H1 (cell line): ENCODE results near the gene MFSD6L. TPM values are rescaled to one million over a fixed set of nuclear protein-coding genes. Genes with fewer than 3 reads are reported as not detected.

Source experiments
- ASH2L ChIP-seq: fragments of 200-600, 300-600 bp; sonication (generic); IDR thresholded peaks from one replicate; pipeline ENCODE4 v1.7.1; 2017; ENCODE audit warnings: low read length
- BRCA1 ChIP-seq: IDR thresholded peaks from 2 replicates; pipeline ENCODE4 v1.6.1; 2012; ENCODE audit warnings: low read depth, low read length, improper control_type of control experiment
- CHD1 ChIP-seq: IDR thresholded peaks from 2 replicates; pipeline ENCODE4 v1.6.1; 2012; ENCODE audit warnings: low read depth, low read length, improper control_type of control experiment
- GTF2F1 ChIP-seq: IDR thresholded peaks from 2 replicates; pipeline ENCODE4 v1.6.1; 2012; ENCODE audit warnings: low read depth, low read length, improper control_type of control experiment, borderline replicate concordance
- JUN ChIP-seq: IDR thresholded peaks from 2 replicates; pipeline ENCODE4 v1.6.1; 2011; ENCODE audit warnings: low read depth, mild to moderate bottlenecking, improper control_type of control experiment, low read length
- MAFK ChIP-seq: IDR thresholded peaks from 2 replicates; pipeline ENCODE4 v1.6.1; 2012; ENCODE audit warnings: low read depth, mild to moderate bottlenecking, improper control_type of control experiment, low read length
- MAX ChIP-seq: IDR thresholded peaks from 2 replicates; pipeline ENCODE4 v1.6.1; 2012; ENCODE audit warnings: inconsistent platforms
- POU5F1 ChIP-seq: IDR thresholded peaks from 2 replicates; pipeline ENCODE4 v1.6.1; 2011; ENCODE audit warnings: low read depth, mild to moderate bottlenecking, low read length, moderate library complexity
- RAD21 ChIP-seq, 2 experiments: IDR thresholded peaks in 1 of 2; conservative IDR thresholded peaks in 1 of 2; 2 replicates each; pipeline ENCODE4 v1.6.1; 2011; ENCODE audit warnings: low read depth in 2 of 2, low read length in 2 of 2, improper control_type of control experiment in 1 of 2, inconsistent platforms in 1 of 2, mild to moderate bottlenecking in 1 of 2, moderate library complexity in 1 of 2
- YY1 ChIP-seq: IDR thresholded peaks from 2 replicates; pipeline ENCODE4 v1.6.1; 2011; ENCODE audit warnings: low read depth, mild to moderate bottlenecking, low read length
- polyA plus RNA-seq, 7 experiments: library from polyadenylated mRNA; depleted of rRNA in 3 of 7; stranded (reverse) in 5 of 7; unstranded in 2 of 7; fragments of >200 nt in 5 of 7; fragments of 200-250 nt in 2 of 7; gene quantifications; 1 replicate in 5 of 7; 2 replicates in 1 of 7; 4 replicates in 1 of 7; pipeline versions ENCODE4 v1.2.1 to v1.2.3, GENCODE V29; 2011 to 2013; ENCODE audit warnings: missing spikeins in 2 of 7, mixed read lengths in 2 of 7
- total RNA-seq: library from RNA; stranded (reverse); fragmentation: NEBNext Ultra II Directional; extraction: Animal tissue kit (Norgen Biotek cat#: 25700); gene quantifications from 2 replicates; pipeline ENCODE4 v1.2.1, GENCODE V29; 2021

The MFSD6L gene
- total and polyA plus RNA-seq, 2 of the 8 experiments (the other 6 are each of a cell fraction or from before 2014, with no cell fraction given) = 2.6 to 2.7 TPM

DNA sequence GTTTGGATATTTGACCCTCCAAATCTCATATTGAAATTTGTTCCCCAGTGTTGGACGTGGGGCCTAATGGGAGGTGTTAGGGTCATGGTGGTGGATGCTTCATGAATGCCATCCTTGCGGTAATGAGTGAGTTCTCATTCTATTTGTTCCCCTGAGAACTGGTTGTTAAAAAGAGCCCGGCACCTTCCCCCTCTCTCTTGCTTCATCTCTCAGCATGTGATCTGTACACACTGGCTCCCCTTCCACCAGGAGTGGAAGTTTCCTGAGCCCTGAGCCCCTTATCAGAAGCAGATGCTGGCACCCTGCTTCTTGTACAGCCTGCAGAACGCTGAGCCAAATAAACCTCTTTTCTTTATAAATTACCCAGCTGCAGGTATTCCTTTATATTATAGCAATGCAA lies 42.7 kb upstream of the MFSD6L start (continued):
- TF ChIP-seq RAD21 (IDR thresholded peaks at IDR 0.05 in 1 of 2, conservative IDR thresholded peaks at IDR 0.05 in 1 of 2; ENCODE audit: low read depth in 2 of 2, low read length in 2 of 2) (no peak), MAX (no peak), POU5F1 (no peak), YY1 (no peak), BRCA1 (no peak), CHD1 (no peak), MAFK (no peak), ASH2L (no peak), JUN (no peak), GTF2F1 (no peak)
